Neural progenitor cell (in vitro differentiated cells): Measurements from ENCODE around the gene SLCO4A1.

Experiments used
- EZH2 ChIP-seq: fragments of 200-600 bp; sonication (generic); IDR thresholded peaks from 2 replicates; pipeline ENCODE4 v1.6.1; 2017; ENCODE audit warnings: antibody characterized with exemption, mild to moderate bottlenecking, moderate library complexity
- EZH2phosphoT487 ChIP-seq: fragments of 200-600 bp; sonication (generic); IDR thresholded peaks from 2 replicates; pipeline ENCODE4 v1.6.1; 2017; ENCODE audit warnings: antibody characterized with exemption
- TF ChIP-seq, protein P1 (sequence below): fragments of 200-600 bp; sonication (generic); IDR thresholded peaks from 2 replicates; pipeline ENCODE4 v1.5.1; 2017; ENCODE audit warnings: antibody characterized with exemption, mild to moderate bottlenecking

DNA sequence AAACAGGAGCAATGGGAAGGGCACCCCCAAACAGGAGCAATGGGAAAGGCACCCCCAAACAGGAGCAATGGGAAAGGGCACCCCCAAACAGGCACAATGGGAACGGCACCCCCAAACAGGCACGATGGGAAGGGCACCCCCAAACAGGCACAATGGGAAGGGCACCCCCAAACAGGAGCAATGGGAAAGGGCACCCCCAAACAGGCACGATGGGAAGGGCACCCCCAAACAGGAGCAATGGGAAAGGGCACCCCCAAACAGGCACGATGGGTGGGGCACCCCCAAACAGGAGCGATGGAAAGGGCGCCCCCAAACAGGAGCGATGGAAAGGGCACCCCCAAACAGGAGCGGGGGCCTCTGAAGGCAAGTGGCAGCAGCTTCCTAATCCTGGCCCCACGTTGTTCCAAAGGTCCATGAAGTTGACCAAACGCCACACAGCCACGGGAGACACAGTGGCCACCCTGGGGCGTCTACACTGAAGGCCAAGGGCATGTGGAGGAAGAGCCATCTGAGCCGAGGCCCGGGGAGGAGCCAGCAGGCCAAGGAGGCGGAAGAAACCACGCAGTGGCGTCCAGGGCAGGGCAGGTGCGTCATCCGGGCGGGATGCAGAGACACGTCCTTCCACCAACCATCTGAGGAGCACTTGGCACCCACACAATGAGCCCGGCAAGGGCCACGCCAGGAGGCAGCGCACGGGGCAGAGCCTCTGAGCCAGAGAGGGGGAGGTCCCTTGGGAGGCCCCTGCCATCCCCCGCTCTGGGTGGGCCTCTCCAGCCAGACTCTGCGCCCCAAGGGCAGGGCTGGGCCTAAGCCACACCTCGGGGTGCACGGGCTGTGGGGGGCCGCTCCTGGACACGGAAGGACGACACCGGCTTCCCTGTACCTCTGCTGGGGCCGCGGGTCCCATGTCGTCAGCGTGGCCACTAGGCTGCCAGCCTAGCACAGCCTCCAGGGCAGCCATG, 44.8 kb downstream of the SLCO4A1 start:
- TF ChIP-seq, protein P1, sequence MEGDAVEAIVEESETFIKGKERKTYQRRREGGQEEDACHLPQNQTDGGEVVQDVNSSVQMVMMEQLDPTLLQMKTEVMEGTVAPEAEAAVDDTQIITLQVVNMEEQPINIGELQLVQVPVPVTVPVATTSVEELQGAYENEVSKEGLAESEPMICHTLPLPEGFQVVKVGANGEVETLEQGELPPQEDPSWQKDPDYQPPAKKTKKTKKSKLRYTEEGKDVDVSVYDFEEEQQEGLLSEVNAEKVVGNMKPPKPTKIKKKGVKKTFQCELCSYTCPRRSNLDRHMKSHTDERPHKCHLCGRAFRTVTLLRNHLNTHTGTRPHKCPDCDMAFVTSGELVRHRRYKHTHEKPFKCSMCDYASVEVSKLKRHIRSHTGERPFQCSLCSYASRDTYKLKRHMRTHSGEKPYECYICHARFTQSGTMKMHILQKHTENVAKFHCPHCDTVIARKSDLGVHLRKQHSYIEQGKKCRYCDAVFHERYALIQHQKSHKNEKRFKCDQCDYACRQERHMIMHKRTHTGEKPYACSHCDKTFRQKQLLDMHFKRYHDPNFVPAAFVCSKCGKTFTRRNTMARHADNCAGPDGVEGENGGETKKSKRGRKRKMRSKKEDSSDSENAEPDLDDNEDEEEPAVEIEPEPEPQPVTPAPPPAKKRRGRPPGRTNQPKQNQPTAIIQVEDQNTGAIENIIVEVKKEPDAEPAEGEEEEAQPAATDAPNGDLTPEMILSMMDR: no peak
- no peak for TF ChIP-seq EZH2
- TF ChIP-seq EZH2phosphoT487: no peak
